ENCODE results near the gene GALNT18.

GRCh38 chr11:11284481-11284880 is 337.3 kb downstream of the GALNT18 start:
- TF ChIP-seq CTCF (conservative IDR thresholded peaks at IDR 0.05; ENCODE audit: low read length) (no peak), EZH2phosphoT487 (IDR thresholded peaks at IDR 0.05; ENCODE audit: borderline replicate concordance, low read depth, low read length) (no peak)

All from OCI-LY7 (cell line).